Activated B cell treated with CpG ODN at 0.5 μM for 24 hours (primary cell): Measurements from ENCODE around the gene MAST2. TPM values are rescaled to one million over a fixed set of nuclear protein-coding genes. Genes with fewer than 3 reads are reported as not detected.

Experiments
- ATAC-seq: fragments of 200-7000 bp; cut with Tn5 transposase; one replicate; pipeline ENCODE4 v1.10.0; 2021; ENCODE audit warnings: low read depth, mild to moderate bottlenecking, moderate library complexity
- CTCF ChIA-PET: fragments of 350-600 bp; sonication (Branson Sonifier 250); formaldehyde crosslinking; loops from one replicate; lab custom pipeline; 2021; ENCODE audit warnings: antibody characterized with exemption; lab: Charles Lee
- POLR2A ChIA-PET: fragments of 350-600 bp; sonication (Branson Sonifier 250); formaldehyde crosslinking; loops from one replicate; lab custom pipeline; 2021; ENCODE audit warnings: antibody characterized with exemption; lab: Charles Lee
- DNase-seq: peaks from one replicate; pipeline ENCODE4 v3.0.0; 2022
- H3K27ac Mint-ChIP-seq: one replicate; pipeline ENCODE4 v1.8.0; 2020; ENCODE audit warnings: mixed read lengths
- H3K27me3 Mint-ChIP-seq: one replicate; pipeline ENCODE4 v1.8.0; 2021; ENCODE audit warnings: mixed read lengths
- H3K36me3 Mint-ChIP-seq: one replicate; pipeline ENCODE4 v1.8.0; 2021; ENCODE audit warnings: low read depth, mixed read lengths
- H3K4me1 Mint-ChIP-seq: one replicate; pipeline ENCODE4 v1.8.0; 2021; ENCODE audit warnings: mixed read lengths
- H3K4me3 Mint-ChIP-seq: one replicate; pipeline ENCODE4 v1.8.0; 2020; ENCODE audit warnings: mild to moderate bottlenecking, mixed read lengths
- H3K9me3 Mint-ChIP-seq: one replicate; pipeline ENCODE4 v1.8.0; 2020; ENCODE audit warnings: mixed read lengths
- CTCF ChIP-seq: fragments of 200-600 bp; IDR thresholded peaks from one replicate; pipeline ENCODE4 v1.8.0; 2022; ENCODE audit warnings: antibody characterized with exemption, mild to moderate bottlenecking
- intact Hi-C: fragments of 100-400 bp; cut with micrococcal nuclease; formaldehyde crosslinking; loops from one replicate; pipeline ENCODE4 v1.15.1; 2024
- total RNA-seq: library from RNA; stranded (reverse); gene quantifications from 2 replicates; pipeline ENCODE4 v1.2.3, GENCODE V29; 2022

The MAST2 gene
- total RNA-seq, 1 donor from 2014 or later: 20.9 TPM

GRCh38 chr1:46062651-46063319 lies 259.4 kb downstream of the MAST2 start:
- no peak for TF ChIP-seq CTCF
- DNase-seq (no peak), ATAC-seq (no peak)
- Mint-ChIP-seq H3K4me1 (peaks cover 16% of the 10 kb centered on the region), H3K9me3 (no peaks in the 10 kb centered on the region), H3K4me3 (no peak overlapping the region), H3K27me3 (no peaks in the 10 kb centered on the region), H3K27ac (no peak overlapping the region), H3K36me3 (no peaks in the 10 kb centered on the region)
- ChIA-PET POLR2A (interaction anchor here (0.5 kb wide), 1 partner anchor 52 kb away, joined by 4 read pairs; no protein-coding TSS in a partner anchor), CTCF (no interaction called here)
- intact Hi-C loops: no loop called here

GRCh38 chr1:46064708-46065107 lies 261.3 kb downstream of the MAST2 start:
- intact Hi-C loops: no loop called here
- DNase-seq (no peak), ATAC-seq (no peak)
- ChIA-PET POLR2A (no interaction called here), CTCF (interaction anchor here (1.5 kb wide), 1 partner anchor 159 kb away, joined by 4 read pairs; no protein-coding TSS in a partner anchor)
- no peaks in the 10 kb centered on the region for H3K27me3 Mint-ChIP-seq
- no peaks in the 10 kb centered on the region for H3K9me3 Mint-ChIP-seq
- H3K4me3 Mint-ChIP-seq: no peak overlapping the region
- peaks cover 16% of the 10 kb centered on the region for H3K4me1 Mint-ChIP-seq
- no peak overlapping the region for H3K27ac Mint-ChIP-seq
- no peaks in the 10 kb centered on the region for H3K36me3 Mint-ChIP-seq
- TF ChIP-seq CTCF: no peak

GRCh38 chr1:46065405-46065804 lies 262.0 kb downstream of the MAST2 start:
- DNase-seq (no peak), ATAC-seq (peak; percentile 28)
- no peaks in the 10 kb centered on the region for H3K9me3 Mint-ChIP-seq
- POLR2A ChIA-PET: no interaction called here
- no peak for TF ChIP-seq CTCF
- no peaks in the 10 kb centered on the region for H3K27me3 Mint-ChIP-seq
- intact Hi-C loops: no loop called here
- peak overlapping the region; percentile 62 for H3K27ac Mint-ChIP-seq
- H3K36me3 Mint-ChIP-seq: no peaks in the 10 kb centered on the region
- peaks cover 16% of the 10 kb centered on the region for H3K4me1 Mint-ChIP-seq
- CTCF ChIA-PET: interaction anchor here (1.5 kb wide), 1 partner anchor 158 kb away, joined by 4 read pairs; no protein-coding TSS in a partner anchor
- peak overlapping the region; percentile 47 for H3K4me3 Mint-ChIP-seq

- H3K4me1 Mint-ChIP-seq: peaks cover 16% of the 10 kb centered on the region
- no peak for TF ChIP-seq CTCF
- H3K4me3 Mint-ChIP-seq: no peak overlapping the region
- ChIA-PET POLR2A (no interaction called here), CTCF (no interaction called here)
- H3K27ac Mint-ChIP-seq: no peak overlapping the region
- H3K9me3 Mint-ChIP-seq: no peaks in the 10 kb centered on the region
- ATAC-seq (peak; percentile 18), DNase-seq (no peak)
- intact Hi-C loops: no loop called here
- H3K36me3 Mint-ChIP-seq: no peaks in the 10 kb centered on the region
- no peaks in the 10 kb centered on the region for H3K27me3 Mint-ChIP-seq
These were observed 264.2 kb downstream of the MAST2 start for GRCh38 chr1:46067652-46068051.

DNA sequence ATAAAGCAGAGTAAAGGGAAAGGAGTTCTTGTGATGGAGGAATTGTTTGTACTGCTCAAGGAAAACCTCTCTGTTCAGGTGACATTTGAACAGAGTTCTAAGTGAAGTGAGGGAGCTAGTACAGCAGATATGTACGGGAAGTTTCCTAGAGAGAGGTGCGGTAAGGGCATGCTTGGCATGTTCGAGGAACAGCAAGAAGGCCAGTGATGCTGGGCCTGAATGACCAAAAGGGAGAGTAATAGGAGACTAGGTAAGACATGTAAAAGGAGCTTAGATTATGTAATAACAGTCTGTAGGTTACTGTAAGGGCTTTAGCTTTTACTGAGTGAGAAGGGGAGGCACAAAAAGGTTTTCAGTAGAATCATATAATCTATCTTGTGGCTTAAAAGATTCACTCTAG lies 265.1 kb downstream of the MAST2 start:
- Mint-ChIP-seq H3K27me3 (no peaks in the 10 kb centered on the region), H3K27ac (no peak overlapping the region), H3K4me1 (peaks cover 16% of the 10 kb centered on the region), H3K4me3 (no peak overlapping the region), H3K36me3 (no peaks in the 10 kb centered on the region), H3K9me3 (no peaks in the 10 kb centered on the region)
- POLR2A ChIA-PET: no interaction called here
- DNase-seq: no peak
- no peak for TF ChIP-seq CTCF
- ATAC-seq: no peak
- CTCF ChIA-PET: no interaction called here
- intact Hi-C loops: no loop called here
